Stimulated activated CD8-positive, alpha-beta memory T cell treated with anti-CD3 and anti-CD28 coated beads, Interleukin-4, amount 100 ng/mL, for 24 hours (primary cell): ENCODE results near the gene USP38.
"Not testable (repeated sequence)": the region's sequence is repeated elsewhere in the genome, so short reads cannot be mapped to it uniquely, and the experiment has no call there.

Experiments used
- DNase-seq: peaks from one replicate; pipeline ENCODE4 v3.0.0-alpha.2; 2020; ENCODE audit warnings: low read depth

Gene USP38

DNA sequence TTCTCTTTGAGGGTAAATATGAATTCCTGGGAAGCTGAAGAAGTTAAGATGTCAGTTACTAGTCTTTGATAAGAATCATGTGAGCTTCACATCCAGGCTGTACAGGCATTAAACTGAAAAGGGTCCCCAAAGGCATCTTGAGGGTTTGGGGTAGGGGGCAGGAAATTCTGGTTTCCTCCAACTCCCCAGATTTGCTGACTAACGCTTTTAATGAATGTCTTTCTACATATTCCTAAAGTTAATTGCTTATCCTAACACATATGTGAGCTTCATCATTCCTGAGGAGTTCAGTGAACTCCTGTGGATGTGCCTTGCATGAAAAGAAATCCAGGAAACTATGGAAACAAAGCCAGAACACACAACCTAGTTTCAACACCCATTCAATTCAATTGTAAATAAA lies 78.1 kb downstream of the USP38 start:
- no peak for DNase-seq

DNA sequence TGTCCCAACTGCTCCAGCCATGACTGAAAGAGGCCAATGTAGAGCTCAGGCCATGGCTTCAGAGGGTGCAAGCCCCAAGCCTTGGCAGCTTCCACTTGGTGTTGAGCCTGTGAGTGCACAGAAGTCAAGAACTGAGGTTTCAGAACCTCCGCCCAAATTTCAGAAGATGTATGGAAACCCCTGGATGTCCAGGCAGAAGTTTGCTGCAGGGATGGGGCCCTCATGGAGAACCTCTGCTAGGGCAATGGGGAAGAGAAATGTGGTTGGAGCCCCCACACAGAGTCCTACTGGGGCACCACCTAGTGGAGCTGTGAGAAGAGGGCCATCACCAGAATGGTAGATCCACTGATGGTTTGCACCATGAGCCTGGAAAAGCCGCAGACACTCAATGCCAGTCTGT lies 83.0 kb downstream of the USP38 start:
- not testable (repeated sequence) for DNase-seq

- DNase-seq: no peak
Observed at GRCh38 chr4:143270256-143270838, 85.6 kb downstream of the USP38 start.
